NCI-H526 treated with DMSO at 0.1 percent for 48 hours (cell line): ENCODE data around the gene ZBTB20.
"Not testable (repeated sequence)": the region's sequence is repeated elsewhere in the genome, so short reads cannot be mapped to it uniquely, and the experiment has no call there.

Experiments used
- DNase-seq: peaks from one replicate; lab custom pipeline; 2025; lab: John Stamatoyannopoulos, UW

Gene ZBTB20

GRCh38 chr3:114831861-114832260 is 315.2 kb downstream of the ZBTB20 start:
- no peak for DNase-seq

- DNase-seq, result no peak
Measured at GRCh38 chr3:114830652-114831051, 316.4 kb downstream of the ZBTB20 start.

GRCh38 chr3:114829783-114830182 is 317.3 kb downstream of the ZBTB20 start:
- DNase-seq, result peak; percentile 8

GRCh38 chr3:114827495-114827894 is 319.6 kb downstream of the ZBTB20 start:
- DNase-seq, result peak; percentile 23

- DNase-seq, result no peak
Measured at GRCh38 chr3:114824014-114824413, 323.1 kb downstream of the ZBTB20 start.

- DNase-seq, result no peak
Measured at GRCh38 chr3:114823061-114823460, 324.0 kb downstream of the ZBTB20 start.

- DNase-seq, result no peak
Measured at GRCh38 chr3:114816052-114816451, 331.0 kb downstream of the ZBTB20 start.

- not testable (repeated sequence) for DNase-seq
Measured at GRCh38 chr3:114812541-114813238, 334.4 kb downstream of the ZBTB20 start.

- no peak for DNase-seq
Measured at GRCh38 chr3:114809668-114810413, 337.2 kb downstream of the ZBTB20 start.

- no peak for DNase-seq
Measured at GRCh38 chr3:114804099-114804498, 343.0 kb downstream of the ZBTB20 start.

GRCh38 chr3:114803042-114803695 is 343.9 kb downstream of the ZBTB20 start:
- DNase-seq, result no peak

GRCh38 chr3:114800272-114801031 is 346.6 kb downstream of the ZBTB20 start:
- DNase-seq, result no peak

GRCh38 chr3:114799816-114800215 is 347.3 kb downstream of the ZBTB20 start:
- DNase-seq, result no peak

- no peak for DNase-seq
Measured at GRCh38 chr3:114796796-114797195, 350.3 kb downstream of the ZBTB20 start.

- DNase-seq, result no peak
Measured at GRCh38 chr3:114794894-114795630, 352.0 kb downstream of the ZBTB20 start.

- DNase-seq, result no peak
Measured at GRCh38 chr3:114792159-114792918, 354.7 kb downstream of the ZBTB20 start.

- DNase-seq, result no peak
Measured at GRCh38 chr3:114790752-114791151, 356.3 kb downstream of the ZBTB20 start.

- no peak for DNase-seq
Measured at GRCh38 chr3:114789803-114790202, 357.3 kb downstream of the ZBTB20 start.

- DNase-seq, result no peak
Measured at GRCh38 chr3:114775395-114775794, 371.7 kb downstream of the ZBTB20 start.

GRCh38 chr3:114770874-114771273 is 376.2 kb downstream of the ZBTB20 start:
- no peak for DNase-seq

- no peak for DNase-seq
Measured at GRCh38 chr3:114764056-114764492, 383.0 kb downstream of the ZBTB20 start.
